Ovary (tissue), 9 donors: ENCODE data around the gene TNS3. TPM values are rescaled to one million over a fixed set of nuclear protein-coding genes. Genes with fewer than 3 reads are reported as not detected.

Experiments used
- DNase-seq, 5 donors: peaks; one replicate each; pipeline ENCODE4 v3.0.0-alpha.2; 2019 to 2020
- H3K27ac ChIP-seq, 2 donors: fragments of 200-600 bp; one replicate each; pipeline versions ENCODE4 v1.5.1 to v1.8.0; 2019 to 2022
- H3K27me3 ChIP-seq: fragments of 200-600 bp; one replicate; pipeline ENCODE4 v1.8.0; 2022
- H3K36me3 ChIP-seq: fragments of 200-600 bp; sonication (generic); one replicate; pipeline ENCODE4 v1.5.1; 2019
- H3K4me1 ChIP-seq: one replicate; pipeline ENCODE4 v1.8.1; 2013; ENCODE audit warnings: mild to moderate bottlenecking, moderate library complexity; ENCODE audit not compliant: insufficient read depth
- H3K4me3 ChIP-seq: fragments of 200-600 bp; sonication (generic); one replicate; pipeline ENCODE4 v1.5.1; 2017
- H3K9me3 ChIP-seq, 2 donors: fragments of 200-600 bp in 1 of 2; sonication (generic) in 1 of 2; one replicate each; pipeline versions ENCODE4 v1.5.1 to v1.8.1; 2013 to 2019; ENCODE audit warnings: mild to moderate bottlenecking in 1 of 2, moderate library complexity in 1 of 2
- CTCF ChIP-seq, 3 donors: fragments of 450-650 bp in 2 of 3; fragments of 200-600 bp in 1 of 3; IDR thresholded peaks; one replicate each; pipeline versions ENCODE4 v1.5.1 to v1.8.0; 2016 to 2022; ENCODE audit warnings: antibody characterized with exemption in 3 of 3, mild to moderate bottlenecking in 1 of 3
- EP300 ChIP-seq: sonication (generic); formaldehyde crosslinking; IDR thresholded peaks from one replicate; pipeline ENCODE4 v1.6.1; 2017; ENCODE audit warnings: antibody characterized with exemption
- POLR2A ChIP-seq: fragments of 450-650 bp; IDR thresholded peaks from one replicate; pipeline ENCODE4 v1.6.1; 2017; ENCODE audit warnings: antibody characterized with exemption, mild to moderate bottlenecking, moderate library complexity
- WGBS, 3 donors: extraction: QIAGEN DNeasy Blood & Tissue Kit in 1 of 3; methylation state at CpG; one replicate each; pipeline versions ENCODE4 v1.1.5 to v1.1.7; 2013 to 2017; 5-methylcytosine and 5-hydroxymethylcytosine counted together
- intact Hi-C, 4 donors: fragments of 100-400 bp; cut with DNase I; formaldehyde crosslinking; loops; one replicate each; pipeline versions ENCODE4 v1.11.0 to v1.15.1; 2022 to 2023
- polyA plus RNA-seq, 2 donors: library from polyadenylated mRNA; stranded (reverse); fragments of 200-250 nt in 1 of 2; fragments of 350-450 nt in 1 of 2; fragmentation: Illumina TruSeq in 1 of 2; extraction: RNeasy Lipid Tissue Mini Kit (QIAGEN cat#74804) in 1 of 2; gene quantifications; one replicate each; pipeline ENCODE4 v1.2.3, GENCODE V29; 2013 to 2014
- total RNA-seq, 7 donors: library from RNA; depleted of rRNA in 2 of 7; stranded (reverse); fragments of >200 nt in 2 of 7; fragmentation: NEBNext Ultra II Directional in 3 of 7; extraction: Animal tissue kit (Norgen Biotek cat#: 25700) in 3 of 7; gene quantifications; one replicate each; pipeline versions ENCODE4 v1.1.0 to v1.2.4, GENCODE V29; 2016 to 2023
- donor health status: DM: no; HTN: no; CAD: no; lungs with moderate emphysema.
- donor health status: DM: no; HTN: no; CAD: no.
- donor health status: Bipolar disorder and iron deficiency.
- donor health status: DM: yes; HTN: yes; CAD: no.
- donor health status: DM: no; HTN: no; CAD: no.
- donor health status: DM: yes; HTN: yes; CAD: no.

The TNS3 gene
- total and polyA plus RNA-seq, 9 donors: 36.6 to 137 (median 91.3) TPM

- H3K36me3 ChIP-seq: no peaks in the 10 kb centered on the region
- H3K9me3 ChIP-seq: no peaks in the 10 kb centered on the region
- intact Hi-C loops: no loop called here
- no peak for DNase-seq
- H3K4me3 ChIP-seq: no peak overlapping the region
- H3K4me1 ChIP-seq: peaks cover 6% of the 10 kb centered on the region
- no peak for TF ChIP-seq CTCF (IDR thresholded peaks at IDR 0.05)
- no peak for TF ChIP-seq POLR2A
- TF ChIP-seq EP300: no peak
- H3K27me3 ChIP-seq: no peaks in the 10 kb centered on the region
- no peak overlapping the region for H3K27ac ChIP-seq
- WGBS, 3 donors: 93 to 98% (median 96%) methylated on average over 3 of the region's 3 CpGs
Measured at GRCh38 chr7:47290466-47290865, 291.4 kb downstream of the TNS3 start.

GRCh38 chr7:47288060-47288459, 293.9 kb downstream of the TNS3 start:
- Histone ChIP-seq H3K27ac (no peak overlapping the region), H3K9me3 (no peaks in the 10 kb centered on the region), H3K27me3 (no peaks in the 10 kb centered on the region), H3K4me1 (peaks cover 2% of the 10 kb centered on the region), H3K36me3 (no peaks in the 10 kb centered on the region), H3K4me3 (no peak overlapping the region)
- TF ChIP-seq EP300 (no peak), POLR2A (no peak)
- intact Hi-C loops: no loop called here
- 95 to 98% (median 96%) methylated on average over 6 of the region's 6 CpGs for WGBS, 3 donors
- no peak for DNase-seq

GRCh38 chr7:47285860-47286491, 295.9 kb downstream of the TNS3 start:
- H3K36me3 ChIP-seq: no peaks in the 10 kb centered on the region
- intact Hi-C loops: no loop called here
- no peak overlapping the region for H3K27ac ChIP-seq
- H3K4me1 ChIP-seq: no peaks in the 10 kb centered on the region
- no peaks in the 10 kb centered on the region for H3K9me3 ChIP-seq
- TF ChIP-seq CTCF (IDR thresholded peaks at IDR 0.05): no peak
- no peak for TF ChIP-seq EP300
- TF ChIP-seq POLR2A: no peak
- WGBS, 3 donors: 70 to 87% (median 84%) methylated on average over 9 of the region's 9 CpGs
- H3K4me3 ChIP-seq: no peak overlapping the region
- DNase-seq: no peak
- no peaks in the 10 kb centered on the region for H3K27me3 ChIP-seq

- intact Hi-C loops: no loop called here
- Histone ChIP-seq H3K27me3 (no peaks in the 10 kb centered on the region), H3K4me1 (no peaks in the 10 kb centered on the region), H3K4me3 (no peak overlapping the region), H3K9me3 (no peaks in the 10 kb centered on the region), H3K27ac (no peak overlapping the region), H3K36me3 (no peaks in the 10 kb centered on the region)
- WGBS, 3 donors: 94 to 97% (median 97%) methylated on average over 11 of the region's 11 CpGs
- TF ChIP-seq CTCF (IDR thresholded peaks at IDR 0.05) (no peak), EP300 (no peak), POLR2A (no peak)
- no peak for DNase-seq
Measured at GRCh38 chr7:47284691-47285635, 296.9 kb downstream of the TNS3 start.
